ENCODE results near the gene SLC4A5. TPM values are rescaled to one million over a fixed set of nuclear protein-coding genes. Genes with fewer than 3 reads are reported as not detected.

The SLC4A5 gene
- total RNA-seq, 4 donors from 2014 or later: 4.2 to 22.9 (median 9.5) TPM

GRCh38 chr2:74301262-74301661, 42.0 kb downstream of the SLC4A5 start:
- WGBS, 2 donors: 97 to 100% methylated on average over 1 of the region's 1 CpG
- no peak for DNase-seq (ENCODE audit: low spot score in 2 of 2)
- TF ChIP-seq EP300 (IDR thresholded peaks at IDR 0.05): no peak
- no peak for TF ChIP-seq CTCF (IDR thresholded peaks at IDR 0.05)
- no peak for TF ChIP-seq POLR2A (IDR thresholded peaks at IDR 0.05)
- no peak overlapping the region for H3K27ac ChIP-seq
- H3K4me1 ChIP-seq: no peaks in the 10 kb centered on the region
- no peak overlapping the region for H3K4me3 ChIP-seq
- H3K36me3 ChIP-seq: peaks cover 0 to 61% (median 0%) of the 10 kb centered on the region in 3 donors
- peaks cover 0 to 4% (median 0%) of the 10 kb centered on the region in 4 donors for H3K9me3 ChIP-seq
- no peaks in the 10 kb centered on the region for H3K27me3 ChIP-seq

GRCh38 chr2:74300506-74300905, 42.7 kb downstream of the SLC4A5 start:
- WGBS, 2 donors: 78 to 90% methylated on average over 2 of the region's 2 CpGs
- Histone ChIP-seq H3K9me3 (peaks cover 0 to 4% (median 0%) of the 10 kb centered on the region in 4 donors), H3K36me3 (peaks cover 0 to 67% (median 0%) of the 10 kb centered on the region in 3 donors), H3K4me3 (no peak overlapping the region), H3K27me3 (no peaks in the 10 kb centered on the region), H3K27ac (no peak overlapping the region), H3K4me1 (no peaks in the 10 kb centered on the region)
- DNase-seq (ENCODE audit: low spot score in 2 of 2): no peak
- TF ChIP-seq CTCF (IDR thresholded peaks at IDR 0.05) (no peak), POLR2A (IDR thresholded peaks at IDR 0.05) (no peak), EP300 (IDR thresholded peaks at IDR 0.05) (no peak)

GRCh38 chr2:74297950-74298349, 45.3 kb downstream of the SLC4A5 start:
- Histone ChIP-seq H3K27ac (no peak overlapping the region), H3K9me3 (peaks cover 0 to 4% (median 0%) of the 10 kb centered on the region in 4 donors), H3K36me3 (peaks cover 0 to 71% (median 0%) of the 10 kb centered on the region in 3 donors), H3K27me3 (no peaks in the 10 kb centered on the region), H3K4me1 (no peaks in the 10 kb centered on the region), H3K4me3 (no peak overlapping the region)
- 92 to 96% methylated on average over 1 of the region's 1 CpG for WGBS, 2 donors
- TF ChIP-seq CTCF (IDR thresholded peaks at IDR 0.05) (no peak), EP300 (IDR thresholded peaks at IDR 0.05) (no peak), POLR2A (IDR thresholded peaks at IDR 0.05) (no peak)
- DNase-seq (ENCODE audit: low spot score in 2 of 2): no peak

GRCh38 chr2:74297391-74297790, 45.8 kb downstream of the SLC4A5 start:
- no peak for DNase-seq (ENCODE audit: low spot score in 2 of 2)
- Histone ChIP-seq H3K27me3 (no peaks in the 10 kb centered on the region), H3K27ac (no peak overlapping the region), H3K9me3 (peaks cover 0 to 4% (median 0%) of the 10 kb centered on the region in 4 donors), H3K4me1 (no peaks in the 10 kb centered on the region), H3K36me3 (peaks cover 0 to 67% (median 0%) of the 10 kb centered on the region in 3 donors), H3K4me3 (no peak overlapping the region)
- TF ChIP-seq CTCF (IDR thresholded peaks at IDR 0.05) (no peak), EP300 (IDR thresholded peaks at IDR 0.05) (no peak), POLR2A (IDR thresholded peaks at IDR 0.05) (no peak)

- H3K27ac ChIP-seq: peak overlapping the region in 2 of 4 donors; percentile 3 to 43
- TF ChIP-seq CTCF (IDR thresholded peaks at IDR 0.05) (no peak), EP300 (IDR thresholded peaks at IDR 0.05) (no peak), POLR2A (IDR thresholded peaks at IDR 0.05) (no peak)
- H3K9me3 ChIP-seq: no peaks in the 10 kb centered on the region
- WGBS, 2 donors: 55 to 61% methylated on average over 6 of the region's 6 CpGs
- peaks cover 0 to 40% (median 0%) of the 10 kb centered on the region in 3 donors for H3K36me3 ChIP-seq
- no peaks in the 10 kb centered on the region for H3K4me1 ChIP-seq
- H3K27me3 ChIP-seq: no peaks in the 10 kb centered on the region
- DNase-seq (ENCODE audit: low spot score in 2 of 2): no peak
- no peak overlapping the region for H3K4me3 ChIP-seq
Measured at GRCh38 chr2:74293191-74293991, 49.8 kb downstream of the SLC4A5 start.
